ENCODE data around the gene LMNA.
"Not testable (repeated sequence)": the region's sequence is repeated elsewhere in the genome, so short reads cannot be mapped to it uniquely, and the experiment has no call there.

GRCh38 chr1:156121005-156121404 lies 6.5 kb downstream of the LMNA start:
- not testable (repeated sequence) for TF ChIP-seq JUND (IDR thresholded peaks at IDR 0.05); CTCF (IDR thresholded peaks at IDR 0.05); RAD21 (IDR thresholded peaks at IDR 0.05; ENCODE audit: low read length); TAF1 (IDR thresholded peaks at IDR 0.05; ENCODE audit: borderline replicate concordance, low read depth, low read length); ELF1 (IDR thresholded peaks at IDR 0.05); POLR2AphosphoS5 (IDR thresholded peaks at IDR 0.05; ENCODE audit: low read depth, low read length); EP300 (IDR thresholded peaks at IDR 0.05; ENCODE audit: borderline replicate concordance in 1 of 2, low read depth in 1 of 2, low read length in 1 of 2); NFIC (IDR thresholded peaks at IDR 0.05; ENCODE audit: borderline replicate concordance); YY1 (IDR thresholded peaks at IDR 0.05; ENCODE audit: low read depth); SIN3A (IDR thresholded peaks at IDR 0.05; ENCODE audit: borderline replicate concordance, low read depth, low read length); NRF1 (IDR thresholded peaks at IDR 0.05; ENCODE audit: low read depth, low read length)

Data from SK-N-SH (cell line).